Colonic mucosa (tissue), 4 donors: ENCODE results near the gene SUGCT. TPM values are rescaled to one million over a fixed set of nuclear protein-coding genes. Genes with fewer than 3 reads are reported as not detected.

ENCODE experiments used
- DNase-seq: peaks from one replicate; pipeline ENCODE4 v3.0.0-alpha.2; 2020
- H3K27ac ChIP-seq: fragments of 200-600 bp; one replicate; pipeline ENCODE4 v1.8.0; 2021
- H3K27me3 ChIP-seq: fragments of 200-600 bp; one replicate; pipeline ENCODE4 v1.8.0; 2021
- H3K36me3 ChIP-seq: fragments of 200-600 bp; one replicate; pipeline ENCODE4 v1.8.0; 2021
- H3K4me1 ChIP-seq: fragments of 200-600 bp; one replicate; pipeline ENCODE4 v1.8.0; 2021; ENCODE audit warnings: mild to moderate bottlenecking
- H3K4me3 ChIP-seq: fragments of 200-600 bp; one replicate; pipeline ENCODE4 v1.8.0; 2021
- H3K9ac ChIP-seq, 2 donors: one replicate each; pipeline ENCODE4 v1.7.0; 2013; ENCODE audit warnings: control low read depth in 2 of 2, low read depth in 2 of 2, low read length in 2 of 2
- H3K9me3 ChIP-seq: fragments of 200-600 bp; one replicate; pipeline ENCODE4 v1.8.0; 2021
- intact Hi-C: fragments of 100-400 bp; cut with DNase I; formaldehyde crosslinking; loops from one replicate; pipeline ENCODE4 v1.14.1; 2022
- total RNA-seq, 2 donors: library from RNA; stranded (reverse); fragmentation: NEBNext Ultra II Directional in 1 of 2; extraction: Animal tissue kit (Norgen Biotek cat#: 25700) in 1 of 2; gene quantifications; one replicate each; pipeline ENCODE4 v1.2.1, GENCODE V29; 2021
- TF ChIP-seq, protein P1 (sequence below): fragments of 200-600 bp; IDR thresholded peaks from one replicate; pipeline ENCODE4 v1.8.0; 2022; ENCODE audit warnings: antibody characterized with exemption, mild to moderate bottlenecking
- donor health status: healthy.
- donor health status: DM: no; HTN: no; CAD: no.
- donor health status: DM: no; HTN: no; CAD: no.

Gene SUGCT
- total RNA-seq, 2 donors from 2014 or later = 3.6 to 15.1 TPM

DNA sequence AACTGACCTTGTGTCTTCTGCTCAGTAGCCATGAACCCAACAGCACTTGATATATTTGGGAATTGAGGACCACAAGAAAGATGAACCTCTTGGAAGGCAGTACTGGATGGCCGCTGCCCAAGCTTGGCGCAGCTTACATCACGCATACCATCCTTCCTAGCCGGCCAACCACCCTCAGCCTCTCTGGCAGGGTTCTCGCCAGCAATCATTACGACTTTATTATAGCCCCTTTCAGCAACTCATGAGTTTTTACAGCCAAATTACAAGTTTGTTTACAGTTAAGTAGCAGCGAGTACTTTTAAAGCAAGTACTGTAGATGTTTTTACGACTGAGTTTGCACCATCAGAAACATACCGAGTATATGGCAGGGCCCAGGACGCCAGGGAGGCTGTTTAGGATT is 769.1 kb downstream of the SUGCT start:
- TF ChIP-seq, protein P1, sequence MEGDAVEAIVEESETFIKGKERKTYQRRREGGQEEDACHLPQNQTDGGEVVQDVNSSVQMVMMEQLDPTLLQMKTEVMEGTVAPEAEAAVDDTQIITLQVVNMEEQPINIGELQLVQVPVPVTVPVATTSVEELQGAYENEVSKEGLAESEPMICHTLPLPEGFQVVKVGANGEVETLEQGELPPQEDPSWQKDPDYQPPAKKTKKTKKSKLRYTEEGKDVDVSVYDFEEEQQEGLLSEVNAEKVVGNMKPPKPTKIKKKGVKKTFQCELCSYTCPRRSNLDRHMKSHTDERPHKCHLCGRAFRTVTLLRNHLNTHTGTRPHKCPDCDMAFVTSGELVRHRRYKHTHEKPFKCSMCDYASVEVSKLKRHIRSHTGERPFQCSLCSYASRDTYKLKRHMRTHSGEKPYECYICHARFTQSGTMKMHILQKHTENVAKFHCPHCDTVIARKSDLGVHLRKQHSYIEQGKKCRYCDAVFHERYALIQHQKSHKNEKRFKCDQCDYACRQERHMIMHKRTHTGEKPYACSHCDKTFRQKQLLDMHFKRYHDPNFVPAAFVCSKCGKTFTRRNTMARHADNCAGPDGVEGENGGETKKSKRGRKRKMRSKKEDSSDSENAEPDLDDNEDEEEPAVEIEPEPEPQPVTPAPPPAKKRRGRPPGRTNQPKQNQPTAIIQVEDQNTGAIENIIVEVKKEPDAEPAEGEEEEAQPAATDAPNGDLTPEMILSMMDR = no peak
- no peaks in the 10 kb centered on the region for H3K36me3 ChIP-seq
- intact Hi-C loops = no loop called here
- H3K4me1 ChIP-seq = no peaks in the 10 kb centered on the region
- H3K27ac ChIP-seq = no peak overlapping the region
- H3K9me3 ChIP-seq = no peaks in the 10 kb centered on the region
- no peak overlapping the region for H3K4me3 ChIP-seq
- H3K9ac ChIP-seq = no peak overlapping the region
- DNase-seq = no peak
- H3K27me3 ChIP-seq = no peaks in the 10 kb centered on the region

DNA sequence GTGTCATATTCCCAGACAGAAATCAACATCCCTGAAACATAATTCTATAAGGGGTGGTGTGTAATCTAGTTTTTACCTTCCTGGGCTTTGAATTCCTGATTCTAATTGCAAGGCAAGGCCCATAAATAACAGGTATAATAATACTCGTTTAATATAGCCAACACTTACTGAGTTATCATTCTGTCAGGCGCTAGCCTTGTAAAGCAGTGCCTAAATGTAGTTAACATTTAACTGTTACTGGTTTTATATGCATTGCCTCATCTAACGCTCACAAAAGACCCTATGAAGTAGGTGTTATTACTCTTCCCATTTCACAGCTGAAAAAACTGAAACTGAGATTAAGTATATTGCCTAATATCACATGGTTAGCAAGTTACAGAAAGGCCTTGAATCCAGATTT is 772.5 kb downstream of the SUGCT start:
- Histone ChIP-seq H3K4me3 (no peak overlapping the region), H3K27ac (no peak overlapping the region), H3K4me1 (no peaks in the 10 kb centered on the region), H3K36me3 (no peaks in the 10 kb centered on the region), H3K9ac (no peak overlapping the region), H3K27me3 (no peaks in the 10 kb centered on the region), H3K9me3 (no peaks in the 10 kb centered on the region)
- TF ChIP-seq, protein P1 = no peak
- DNase-seq = no peak
- intact Hi-C loops = no loop called here

DNA sequence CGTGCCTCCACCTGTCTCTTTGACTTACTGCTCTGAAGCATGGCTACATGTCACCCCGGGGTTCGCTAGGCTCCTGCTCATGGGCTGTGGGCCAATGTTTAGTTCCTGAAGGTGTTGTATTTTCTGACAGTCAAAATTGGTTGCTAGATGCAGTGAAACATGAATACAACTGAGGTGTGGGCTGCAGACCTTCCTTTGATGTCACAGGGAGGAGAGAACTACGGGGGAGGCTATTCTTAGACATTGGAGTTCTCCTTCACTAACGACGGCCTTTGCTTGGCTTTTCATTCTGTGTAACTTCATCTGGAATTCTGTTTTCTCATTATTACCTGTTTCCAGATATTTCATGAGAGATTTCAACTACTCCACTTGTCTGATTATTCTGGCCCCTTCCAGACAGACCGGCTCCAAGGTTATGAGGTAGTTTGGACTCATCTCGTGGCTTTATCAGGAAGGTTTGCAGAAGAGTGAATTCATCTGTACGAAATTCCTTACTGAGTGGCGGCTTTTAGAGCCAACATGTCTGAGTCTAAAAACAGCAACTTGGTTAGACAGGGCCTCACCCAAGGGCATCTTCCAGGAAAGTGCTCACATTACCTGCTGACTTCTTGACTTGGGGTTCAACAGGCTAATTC is 774.7 kb downstream of the SUGCT start:
- no peaks in the 10 kb centered on the region for H3K36me3 ChIP-seq
- no peaks in the 10 kb centered on the region for H3K9me3 ChIP-seq
- no peak for DNase-seq
- H3K27me3 ChIP-seq = no peaks in the 10 kb centered on the region
- TF ChIP-seq, protein P1 = no peak
- intact Hi-C loops = no loop called here
- H3K4me1 ChIP-seq = no peaks in the 10 kb centered on the region
- H3K27ac ChIP-seq = no peak overlapping the region
- H3K9ac ChIP-seq = no peak overlapping the region
- H3K4me3 ChIP-seq = no peak overlapping the region

Other genes starting within 250 kb of the SUGCT start
- 10 to 100 TPM; 42.3 to 45.2 TPM for gene CDK13, start 184.7 kb upstream of the SUGCT start, total RNA-seq
- gene MPLKIP, start 383 bp upstream of the SUGCT start, total RNA-seq = 10 to 100 TPM; 50.4 to 54.3 TPM